HG03139 (cell line): ENCODE data around the gene PTPN18.

Source experiments
- ATAC-seq: cut with Tn5 transposase; IDR thresholded peaks from one replicate; pipeline ENCODE4 v1.9.1; 2021; ENCODE audit not compliant: unreplicated experiment

PTPN18 gene

GRCh38 chr2:130339885-130340745, 15.7 kb upstream of the PTPN18 start:
- ATAC-seq = no peak

GRCh38 chr2:130341562-130342019, 14.3 kb upstream of the PTPN18 start:
- ATAC-seq = no peak

GRCh38 chr2:130342020-130342532, 13.8 kb upstream of the PTPN18 start:
- peak; percentile 69 for ATAC-seq

GRCh38 chr2:130342533-130343275, 13.2 kb upstream of the PTPN18 start, which contains the start of gene IMP4:
TSS of gene IMP4 (plus strand) at chr2:130342897. CDS start at chr2:130342933, 36 bp downstream.
- peak; percentile 83 for ATAC-seq

- no peak for ATAC-seq
These were observed 11.3 kb upstream of the PTPN18 start for GRCh38 chr2:130344578-130344977.

GRCh38 chr2:130345091-130345490, 10.8 kb upstream of the PTPN18 start:
- ATAC-seq = no peak

- no peak for ATAC-seq
These were observed 10.2 kb upstream of the PTPN18 start for GRCh38 chr2:130345611-130346010.

GRCh38 chr2:130346041-130346740, 9.7 kb upstream of the PTPN18 start:
- no peak for ATAC-seq

- ATAC-seq = no peak
These were observed 9.2 kb upstream of the PTPN18 start for GRCh38 chr2:130346741-130347066.

GRCh38 chr2:130347220-130347925, 8.5 kb upstream of the PTPN18 start:
- ATAC-seq = no peak

- ATAC-seq = no peak
These were observed 6.7 kb upstream of the PTPN18 start for GRCh38 chr2:130349174-130349573.

- no peak for ATAC-seq
These were observed 4.1 kb upstream of the PTPN18 start for GRCh38 chr2:130351711-130352110.

- ATAC-seq = no peak
These were observed 3.6 kb upstream of the PTPN18 start for GRCh38 chr2:130352237-130352636.

GRCh38 chr2:130353291-130354138, 2.3 kb upstream of the PTPN18 start:
- ATAC-seq = no peak

- no peak for ATAC-seq
These were observed 1.8 kb upstream of the PTPN18 start for GRCh38 chr2:130354139-130354428.

GRCh38 chr2:130355172-130355577, 681 bp upstream of the PTPN18 start:
- ATAC-seq = no peak

GRCh38 chr2:130357864-130358263, 2.0 kb downstream of the PTPN18 start:
- ATAC-seq = no peak

- ATAC-seq = no peak
These were observed 2.8 kb downstream of the PTPN18 start for GRCh38 chr2:130358420-130359350.

GRCh38 chr2:130359466-130359865, 3.6 kb downstream of the PTPN18 start:
- ATAC-seq = no peak
